DMS 273 treated with DMSO at 0.1 percent for 48 hours (cell line): Measurements from ENCODE around the gene SRXN1.

ENCODE experiments used
- DNase-seq: peaks from one replicate; lab custom pipeline; 2025; lab: John Stamatoyannopoulos, UW

SRXN1 gene

GRCh38 chr20:607476-607875, 45.5 kb downstream of the SRXN1 start:
- DNase-seq: no peak

DNA sequence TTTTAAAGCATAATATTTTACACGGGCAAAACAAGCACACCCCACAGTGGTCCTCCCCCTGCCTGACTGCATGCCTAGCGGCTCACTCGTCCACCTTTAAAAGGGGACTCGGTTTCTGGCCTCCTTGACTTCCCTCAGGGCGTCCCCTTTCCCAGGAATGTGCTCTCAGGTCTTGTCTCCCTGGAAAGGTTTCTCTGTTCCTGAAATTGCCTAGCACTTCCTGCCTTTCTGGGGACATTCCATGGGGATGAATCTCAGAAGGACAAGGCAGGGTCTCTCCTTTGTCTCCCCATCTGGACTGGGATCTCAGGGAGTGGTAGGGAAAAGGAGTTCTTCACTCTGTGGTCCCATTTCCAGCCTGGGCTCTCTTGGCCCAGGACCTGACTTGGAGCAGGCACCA, 47.8 kb downstream of the SRXN1 start:
- DNase-seq: no peak

DNA sequence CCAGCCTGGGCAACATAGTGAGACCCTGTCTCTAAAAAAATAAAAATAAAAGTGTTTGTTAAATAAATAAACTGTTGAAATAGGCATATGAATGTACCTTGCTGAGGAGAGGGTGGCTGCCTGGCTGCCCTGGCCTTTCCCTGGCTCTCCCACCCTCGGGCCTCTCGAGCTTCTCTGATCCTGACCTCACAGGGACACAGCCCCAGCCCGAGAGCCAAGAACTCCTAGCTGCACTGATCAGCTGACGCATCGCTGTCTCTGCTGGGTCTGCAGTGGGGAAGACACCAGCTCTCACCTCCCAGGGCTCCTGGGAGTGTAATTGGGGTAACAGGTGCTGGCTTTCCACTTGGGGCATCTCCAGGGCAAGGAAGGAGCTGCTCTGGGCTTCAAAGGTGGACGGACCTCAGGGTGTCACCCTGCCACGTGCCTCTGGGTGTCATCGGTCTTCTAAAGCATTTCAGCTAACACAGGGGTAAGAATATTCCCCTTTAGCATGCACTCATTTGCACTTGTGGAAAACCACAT, 49.8 kb downstream of the SRXN1 start:
- no peak for DNase-seq

GRCh38 chr20:602111-602970, 50.7 kb downstream of the SRXN1 start:
- no peak for DNase-seq

DNA sequence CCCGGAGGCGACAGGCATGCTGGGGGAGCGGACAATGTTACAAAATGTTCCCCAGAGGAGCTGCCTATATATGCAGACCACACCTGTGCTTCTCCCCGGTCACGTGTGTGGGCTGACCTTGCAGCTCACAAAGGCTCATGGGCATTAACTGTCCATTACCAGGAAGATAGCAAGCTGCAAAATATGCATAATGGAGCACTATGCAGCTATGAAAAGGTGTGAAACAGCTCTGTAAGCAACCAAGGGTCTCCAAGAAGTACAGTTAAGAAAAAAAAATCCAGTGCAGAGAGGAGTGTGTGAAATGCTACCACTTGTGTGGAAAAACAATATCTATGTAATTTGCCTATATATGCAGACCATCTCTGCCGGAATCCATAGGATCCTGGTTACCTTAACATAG, 52.3 kb downstream of the SRXN1 start:
- no peak for DNase-seq

DNA sequence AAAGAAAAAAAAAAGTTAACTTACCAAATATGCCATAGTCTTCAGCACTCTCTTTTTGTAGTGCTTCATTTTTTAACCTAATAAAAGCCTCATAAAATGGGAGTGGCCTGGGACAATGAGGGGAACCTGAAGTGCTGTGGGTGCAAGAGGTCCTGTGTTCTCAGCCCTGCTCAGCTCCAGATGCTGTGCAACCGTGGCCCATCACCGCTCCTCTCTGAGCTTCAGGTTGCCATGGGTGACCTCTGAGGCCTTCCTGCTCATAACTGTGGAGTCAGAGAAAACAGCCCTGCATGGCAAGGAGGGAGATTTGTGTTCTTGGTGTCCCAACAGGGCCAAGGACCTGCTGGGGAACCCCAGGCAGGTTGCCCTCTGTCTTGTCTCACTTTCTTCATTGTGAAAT, 52.9 kb downstream of the SRXN1 start:
- no peak for DNase-seq

DNA sequence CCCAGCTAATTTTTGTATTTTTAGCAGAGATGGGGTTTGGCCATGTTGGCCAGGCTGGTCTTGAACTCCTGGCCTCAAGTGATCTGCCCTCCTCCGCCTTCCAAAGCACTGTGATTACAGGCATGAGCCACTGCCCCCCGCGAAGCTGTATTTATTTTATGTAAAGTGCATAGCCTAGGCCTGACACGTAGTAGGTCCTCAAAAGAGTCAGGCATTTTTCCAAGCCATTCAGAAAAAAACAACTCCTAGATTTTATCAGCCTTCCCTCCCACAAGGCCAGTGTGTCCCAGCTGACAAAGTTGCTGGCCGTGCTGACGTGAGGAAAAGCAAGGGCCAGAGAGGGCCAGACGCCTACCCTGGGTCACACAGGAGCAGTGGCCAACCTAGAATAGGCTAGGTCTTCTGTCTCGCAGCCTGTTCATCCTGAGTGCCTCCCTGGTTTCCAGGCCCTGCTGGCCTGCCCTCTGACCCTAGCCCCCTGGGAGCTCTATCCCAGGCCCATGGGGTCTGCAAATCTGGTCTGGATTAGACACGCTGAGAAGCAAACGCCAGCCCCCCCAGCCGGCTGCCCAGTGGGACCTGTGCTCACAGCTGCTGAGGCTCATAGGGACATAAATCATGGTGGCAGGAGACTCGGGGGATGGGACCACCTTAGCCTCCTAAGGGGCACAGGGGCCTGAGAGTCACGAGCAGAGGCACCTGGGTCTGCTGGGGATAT, 54.7 kb downstream of the SRXN1 start:
- DNase-seq: no peak

DNA sequence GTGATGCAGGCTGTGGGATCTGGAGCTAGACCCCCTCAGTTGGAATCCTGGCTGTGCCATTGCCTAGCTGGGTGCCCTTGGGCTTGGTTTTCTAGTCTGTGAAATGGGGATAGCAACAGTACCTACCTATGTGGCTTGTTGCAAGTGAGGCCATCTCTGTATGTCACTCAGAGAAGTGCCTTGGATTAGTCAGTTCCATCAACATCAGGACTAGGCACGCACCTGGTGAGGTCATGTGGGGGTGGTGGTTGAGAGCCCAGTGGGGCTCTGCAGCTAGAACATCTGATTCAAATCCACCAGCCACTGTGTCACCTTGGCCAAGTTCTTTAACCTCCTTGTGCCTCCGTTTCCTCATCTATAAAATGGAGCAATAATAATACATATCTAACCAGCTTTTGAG, 55.4 kb downstream of the SRXN1 start:
- no peak for DNase-seq
